Limb (tissue), 2 donors: ENCODE results near the gene LHX4.

Experiments
- DNase-seq, 2 donors: peaks; one replicate each; pipeline ENCODE4 v3.0.0-alpha.2; 2016; ENCODE audit errors: extremely low spot score in 2 of 2

The LHX4 gene

DNA sequence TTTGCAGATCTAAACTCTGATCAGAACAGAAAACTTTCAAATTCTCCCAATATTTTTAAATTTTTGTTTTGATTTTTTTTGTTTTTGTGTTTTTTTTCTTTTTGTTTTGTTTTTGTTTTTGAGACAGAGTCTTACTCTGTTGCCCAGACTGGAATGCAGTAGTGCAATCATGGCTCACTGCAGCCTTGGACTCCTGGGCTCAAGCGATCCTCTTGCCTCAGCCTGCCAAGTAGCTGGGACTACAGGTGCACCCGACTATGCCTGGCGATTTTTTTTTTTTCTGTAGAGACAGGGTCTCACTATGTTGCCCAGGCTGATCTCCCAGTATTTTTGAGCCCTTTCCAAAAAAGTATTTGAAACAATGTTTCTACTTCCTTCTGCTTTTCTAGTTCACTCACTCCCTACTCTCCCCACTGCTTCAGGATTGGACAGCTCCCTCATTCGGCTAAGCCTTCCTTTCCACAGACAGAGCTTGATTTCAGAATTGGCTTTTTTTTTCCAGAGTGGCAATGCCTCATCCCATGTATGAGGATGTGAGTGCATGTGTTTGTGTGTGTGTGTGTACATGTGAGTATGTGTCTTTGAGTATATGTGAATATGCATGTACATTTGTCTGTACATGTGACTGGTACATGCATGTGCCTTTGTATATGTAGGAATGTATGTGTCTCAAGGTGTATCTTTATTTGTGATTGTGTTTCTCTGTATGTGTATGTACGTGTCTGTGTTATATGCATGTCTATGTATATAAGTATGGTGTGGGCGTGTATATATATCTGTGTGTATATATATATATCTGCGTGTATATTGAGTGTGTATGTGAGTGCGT, 11.9 kb downstream of the LHX4 start:
- no peak for DNase-seq

- no peak for DNase-seq
These were observed 13.6 kb downstream of the LHX4 start for GRCh38 chr1:180243517-180244221.

DNA sequence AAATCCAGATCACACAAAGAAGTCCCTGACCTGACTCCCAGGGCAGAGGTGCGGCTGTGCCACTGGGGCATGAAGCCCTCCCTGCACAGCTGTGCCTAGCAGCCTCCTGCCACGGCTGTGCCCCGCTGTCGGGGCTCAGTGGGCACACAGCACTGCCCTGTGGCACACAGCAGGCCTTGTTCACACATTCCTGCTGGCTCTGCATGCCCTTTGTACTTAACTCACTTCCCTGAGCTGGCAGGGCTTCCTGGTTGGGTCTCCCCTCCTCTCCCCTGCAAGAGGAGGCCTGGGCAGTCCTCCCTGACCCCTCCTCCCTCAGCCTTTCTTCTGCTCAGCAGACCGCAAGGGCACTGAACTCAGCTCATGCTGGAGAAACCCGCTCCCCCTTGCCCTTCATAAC, 14.8 kb downstream of the LHX4 start:
- no peak for DNase-seq

- DNase-seq = no peak
These were observed 16.5 kb downstream of the LHX4 start for GRCh38 chr1:180246579-180246978.

DNA sequence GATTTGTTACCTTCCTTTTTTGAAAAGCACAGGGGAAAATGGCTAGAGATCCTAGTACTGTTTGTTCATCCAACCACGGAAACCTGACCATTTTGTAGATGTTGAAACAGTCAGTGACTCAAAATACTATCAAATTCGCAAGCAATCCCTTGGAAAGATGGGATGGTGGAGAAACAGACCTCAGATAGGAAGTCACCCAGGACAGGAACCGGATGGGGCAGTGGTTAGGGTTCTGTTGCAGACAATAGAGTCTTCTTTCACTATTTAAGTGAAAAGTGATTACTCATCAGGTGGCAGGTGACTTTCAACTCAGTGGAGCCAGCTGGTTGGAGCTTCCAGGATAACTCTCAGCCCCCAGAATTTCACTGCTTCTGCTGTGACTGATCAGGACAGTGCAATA, 17.0 kb downstream of the LHX4 start:
- no peak for DNase-seq

- no peak for DNase-seq
These were observed 17.5 kb downstream of the LHX4 start for GRCh38 chr1:180247580-180247979.

- DNase-seq = no peak
These were observed 18.1 kb downstream of the LHX4 start for GRCh38 chr1:180248176-180248575.

GRCh38 chr1:180248731-180249681, 18.9 kb downstream of the LHX4 start:
- DNase-seq = no peak

DNA sequence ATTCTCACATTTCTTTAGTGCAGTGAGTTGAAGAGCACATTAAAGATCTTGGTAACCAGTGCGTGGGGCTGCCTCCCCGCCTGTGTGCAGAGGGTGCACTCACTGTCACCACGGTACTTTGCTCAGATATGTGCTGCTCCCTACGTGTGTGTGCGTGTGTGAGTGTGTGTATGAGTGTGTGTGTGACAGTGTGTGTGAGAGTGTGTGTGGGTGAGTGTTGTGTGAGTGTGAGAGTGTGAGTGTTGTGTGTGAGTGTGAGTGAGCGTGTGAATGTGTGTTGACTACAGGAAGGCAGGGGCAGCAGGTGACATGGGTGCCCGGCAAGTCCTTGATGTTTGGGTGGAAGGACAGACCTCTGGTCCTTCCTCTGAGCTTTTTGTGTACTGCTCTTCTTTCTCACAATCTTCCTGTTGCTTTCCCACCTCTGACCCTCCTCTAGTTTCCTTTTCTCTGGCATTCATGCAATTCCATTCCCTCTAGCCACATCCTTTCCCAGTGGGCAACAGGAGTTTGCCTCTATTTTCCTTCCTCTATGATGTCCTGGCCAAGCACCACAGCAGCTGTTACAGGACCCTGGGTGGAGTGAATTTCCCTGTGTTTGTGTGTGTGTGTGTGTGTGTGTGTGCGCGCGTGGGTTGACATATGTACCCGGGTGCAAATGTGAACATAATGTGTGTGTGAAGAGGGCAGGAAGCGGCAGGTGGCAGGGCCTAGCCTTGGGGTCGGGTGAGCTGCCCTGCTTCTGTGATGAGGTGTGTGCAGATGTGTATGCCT, 19.8 kb downstream of the LHX4 start:
- DNase-seq = no peak

GRCh38 chr1:180250499-180250770, 20.4 kb downstream of the LHX4 start:
- DNase-seq = no peak

- no peak for DNase-seq
These were observed 20.9 kb downstream of the LHX4 start for GRCh38 chr1:180250883-180251509.

GRCh38 chr1:180251526-180252305, 21.7 kb downstream of the LHX4 start:
- no peak for DNase-seq

DNA sequence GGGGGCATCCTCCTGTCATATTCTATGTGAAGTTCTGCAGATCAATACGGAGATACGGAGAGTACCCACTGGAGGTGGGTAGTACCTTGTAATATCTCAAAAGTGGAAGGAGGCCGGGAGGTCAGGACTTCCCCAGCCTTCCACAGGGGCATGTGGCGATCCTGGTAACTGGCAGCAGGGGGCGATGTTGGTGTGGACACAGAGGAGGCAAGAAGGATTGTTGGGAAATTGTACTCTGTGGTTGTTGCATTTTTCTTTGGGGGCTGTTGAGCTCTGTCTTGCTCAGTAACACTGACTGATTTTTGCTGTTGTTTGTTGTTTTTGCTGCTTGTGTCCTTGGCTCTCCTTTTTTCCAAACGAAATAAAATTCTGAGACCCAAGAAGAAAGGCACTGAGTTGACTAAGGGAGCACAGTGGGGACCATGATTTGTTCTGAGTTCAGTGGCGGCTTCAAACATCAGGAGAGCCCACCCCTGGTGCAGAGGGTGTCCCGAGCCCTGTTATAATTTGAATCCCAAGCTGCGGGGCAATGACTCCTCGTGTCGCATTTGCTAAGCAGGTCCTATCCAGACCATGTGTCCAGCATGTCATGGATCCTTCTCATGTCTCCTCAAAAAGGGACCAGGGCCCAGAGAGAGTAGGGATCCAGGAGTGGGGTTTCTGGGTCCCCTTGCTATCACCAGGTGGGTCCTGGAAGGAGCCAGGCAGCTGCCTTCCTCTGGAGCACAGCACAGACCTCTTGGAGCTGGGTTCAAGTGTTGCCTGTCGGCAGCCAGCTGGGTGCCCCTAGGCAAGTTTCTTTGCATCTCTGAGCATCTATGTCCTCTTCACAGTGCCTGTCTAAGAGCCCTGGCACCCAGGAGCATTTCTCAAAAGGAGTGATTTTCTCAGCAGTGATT, 22.8 kb downstream of the LHX4 start:
- peak in 1 of 2 donors; percentile 66 for DNase-seq

DNA sequence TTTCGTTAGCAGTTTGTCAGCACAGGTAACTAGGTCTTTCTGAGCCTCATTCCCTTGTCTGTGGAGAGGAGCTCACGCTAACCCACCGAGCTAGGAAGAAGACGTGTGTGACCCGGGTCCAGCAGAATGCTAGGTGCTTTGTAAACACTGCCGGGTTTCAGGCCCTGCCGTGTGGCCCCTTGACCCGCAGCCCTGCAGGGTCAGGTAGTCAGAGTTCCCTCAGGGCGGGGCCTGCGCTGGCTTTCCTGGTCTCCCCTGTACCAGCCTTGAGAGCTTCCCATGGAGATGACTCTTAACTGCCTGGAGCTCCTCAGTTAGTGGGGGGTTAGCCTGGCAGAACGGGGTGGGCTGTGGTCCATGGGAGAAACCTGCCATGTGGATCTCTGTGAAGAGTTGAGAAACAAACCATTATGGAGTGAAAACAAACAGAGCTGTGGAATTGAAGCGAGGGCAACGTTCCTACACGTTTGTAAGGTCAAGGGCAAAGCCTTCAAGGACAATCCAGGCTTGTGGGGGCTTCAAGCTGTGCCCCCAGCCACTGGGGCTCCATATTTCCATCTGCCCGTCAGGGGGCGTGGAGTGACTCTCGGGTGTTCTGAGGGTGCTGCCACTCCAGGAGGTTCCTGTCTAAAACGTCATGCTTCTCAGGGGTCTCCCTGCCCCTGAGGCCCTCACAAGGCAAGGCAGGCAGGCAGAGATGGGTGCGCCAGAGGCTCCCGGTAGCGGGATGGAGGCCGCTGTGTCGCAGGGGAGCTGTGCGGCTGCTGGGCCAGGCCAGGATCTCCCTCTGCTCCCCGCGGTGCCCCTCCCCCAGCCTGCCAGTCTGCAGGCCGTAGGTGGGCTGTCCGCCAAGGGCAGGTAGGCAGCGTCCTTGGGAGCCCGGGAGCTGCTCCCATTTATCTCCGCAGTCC, 23.8 kb downstream of the LHX4 start:
- DNase-seq = no peak

DNA sequence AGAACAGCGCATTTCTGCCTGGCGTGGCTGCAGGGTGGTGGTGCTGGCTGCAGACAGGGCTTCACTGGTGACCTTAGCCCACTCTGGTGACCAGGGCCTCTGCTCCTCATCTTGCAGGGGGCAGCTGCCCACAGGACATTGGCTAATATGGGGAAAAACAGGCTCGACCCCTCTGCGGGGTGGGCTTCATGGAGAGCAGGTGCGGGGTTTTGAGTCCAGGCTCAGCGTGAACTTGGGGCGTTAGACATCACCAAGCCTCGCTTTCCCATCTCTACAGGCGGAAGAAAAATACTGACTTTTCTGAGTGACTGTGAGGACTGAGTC, 24.4 kb downstream of the LHX4 start:
- no peak for DNase-seq

- no peak for DNase-seq
These were observed 24.8 kb downstream of the LHX4 start for GRCh38 chr1:180254854-180255253.

GRCh38 chr1:180255536-180256340, 25.7 kb downstream of the LHX4 start:
- DNase-seq = no peak
